Muscle of arm (tissue), 12 donors: ENCODE measurements around the gene SPACA4. TPM values are rescaled to one million over a fixed set of nuclear protein-coding genes. Genes with fewer than 3 reads are reported as not detected.
A peak's percentile ranks its signal among the peaks of the same experiment; 100 is the strongest.

Source experiments
- DNase-seq: peaks from one replicate; pipeline ENCODE4 v3.0.0-alpha.2; 2013
- polyA plus RNA-seq, 12 donors: library from polyadenylated mRNA; unstranded; fragments of 120-200 nt; gene quantifications; one replicate each; pipeline ENCODE4 v1.2.1, GENCODE V29; 2013; ENCODE audit not compliant: insufficient read length in 12 of 12

Gene SPACA4
- polyA plus RNA-seq, 12 donors, result 0.57 TPM; not detected in 11

GRCh38 chr19:48633148-48634035 is 26.9 kb downstream of the SPACA4 start:
- no peak for DNase-seq

- DNase-seq, result no peak
These were observed 27.4 kb downstream of the SPACA4 start for GRCh38 chr19:48634036-48634342.

GRCh38 chr19:48634424-48635262 is 28.1 kb downstream of the SPACA4 start:
- peak; percentile 94 for DNase-seq

GRCh38 chr19:48635263-48635965 is 28.9 kb downstream of the SPACA4 start:
- DNase-seq, result no peak

- DNase-seq, result no peak
These were observed 29.7 kb downstream of the SPACA4 start for GRCh38 chr19:48635966-48636858.

- no peak for DNase-seq
These were observed 30.4 kb downstream of the SPACA4 start, which contains the start of gene DBP for GRCh38 chr19:48636859-48637448. DBP (minus strand) TSS chr19:48637379; CDS start chr19:48636994, 385 bp downstream.

GRCh38 chr19:48637449-48637947 is 31.0 kb downstream of the SPACA4 start:
- DNase-seq, result peak; percentile 98

GRCh38 chr19:48637948-48638830 is 31.6 kb downstream of the SPACA4 start:
- DNase-seq, result peak; percentile 92

- DNase-seq, result no peak
These were observed 32.4 kb downstream of the SPACA4 start for GRCh38 chr19:48638831-48639381.

GRCh38 chr19:48639483-48640375 is 33.2 kb downstream of the SPACA4 start:
- no peak for DNase-seq

- no peak for DNase-seq
These were observed 35.3 kb downstream of the SPACA4 start for GRCh38 chr19:48641850-48642249.

GRCh38 chr19:48642862-48643261 is 36.3 kb downstream of the SPACA4 start:
- DNase-seq, result no peak

GRCh38 chr19:48644355-48644754 is 37.8 kb downstream of the SPACA4 start:
- DNase-seq, result no peak

GRCh38 chr19:48644839-48645619 is 38.5 kb downstream of the SPACA4 start:
- DNase-seq, result peak; percentile 82

GRCh38 chr19:48645620-48646000 is 39.1 kb downstream of the SPACA4 start:
- no peak for DNase-seq

GRCh38 chr19:48646001-48646721 is 39.6 kb downstream of the SPACA4 start, which contains the start of gene CA11:
CA11 (minus strand) TSS chr19:48646187; CDS start chr19:48645632, 555 bp downstream.
- peak; percentile 92 for DNase-seq
